ENCODE measurements around the gene THPO. TPM values are rescaled to one million over a fixed set of nuclear protein-coding genes. Genes with fewer than 3 reads are reported as not detected.

Gene THPO
- polyA plus RNA-seq, 1 donor from 2014 or later = 0.59 TPM

GRCh38 chr3:184391266-184391665 lies 13.3 kb upstream of the THPO start:
- TF ChIP-seq CTCF (IDR thresholded peaks at IDR 0.05; ENCODE audit: poor library complexity, severe bottlenecking) (no peak), TAF1 (IDR thresholded peaks at IDR 0.05; ENCODE audit: low read depth) (no peak), MXI1 (conservative IDR thresholded peaks at IDR 0.05; ENCODE audit: poor library complexity, severe bottlenecking) (no peak), POLR2AphosphoS5 (IDR thresholded peaks at IDR 0.05) (no peak), EZH2 (IDR thresholded peaks at IDR 0.05; ENCODE audit: borderline replicate concordance, insufficient read depth, low read length, poor library complexity, severe bottlenecking) (no peak), RAD21 (conservative IDR thresholded peaks at IDR 0.05) (no peak), SMC3 (conservative IDR thresholded peaks at IDR 0.05; ENCODE audit: poor library complexity) (no peak), EP300 (conservative IDR thresholded peaks at IDR 0.05; ENCODE audit: poor library complexity, severe bottlenecking) (no peak)
- TF ChIP-seq, protein P1, sequence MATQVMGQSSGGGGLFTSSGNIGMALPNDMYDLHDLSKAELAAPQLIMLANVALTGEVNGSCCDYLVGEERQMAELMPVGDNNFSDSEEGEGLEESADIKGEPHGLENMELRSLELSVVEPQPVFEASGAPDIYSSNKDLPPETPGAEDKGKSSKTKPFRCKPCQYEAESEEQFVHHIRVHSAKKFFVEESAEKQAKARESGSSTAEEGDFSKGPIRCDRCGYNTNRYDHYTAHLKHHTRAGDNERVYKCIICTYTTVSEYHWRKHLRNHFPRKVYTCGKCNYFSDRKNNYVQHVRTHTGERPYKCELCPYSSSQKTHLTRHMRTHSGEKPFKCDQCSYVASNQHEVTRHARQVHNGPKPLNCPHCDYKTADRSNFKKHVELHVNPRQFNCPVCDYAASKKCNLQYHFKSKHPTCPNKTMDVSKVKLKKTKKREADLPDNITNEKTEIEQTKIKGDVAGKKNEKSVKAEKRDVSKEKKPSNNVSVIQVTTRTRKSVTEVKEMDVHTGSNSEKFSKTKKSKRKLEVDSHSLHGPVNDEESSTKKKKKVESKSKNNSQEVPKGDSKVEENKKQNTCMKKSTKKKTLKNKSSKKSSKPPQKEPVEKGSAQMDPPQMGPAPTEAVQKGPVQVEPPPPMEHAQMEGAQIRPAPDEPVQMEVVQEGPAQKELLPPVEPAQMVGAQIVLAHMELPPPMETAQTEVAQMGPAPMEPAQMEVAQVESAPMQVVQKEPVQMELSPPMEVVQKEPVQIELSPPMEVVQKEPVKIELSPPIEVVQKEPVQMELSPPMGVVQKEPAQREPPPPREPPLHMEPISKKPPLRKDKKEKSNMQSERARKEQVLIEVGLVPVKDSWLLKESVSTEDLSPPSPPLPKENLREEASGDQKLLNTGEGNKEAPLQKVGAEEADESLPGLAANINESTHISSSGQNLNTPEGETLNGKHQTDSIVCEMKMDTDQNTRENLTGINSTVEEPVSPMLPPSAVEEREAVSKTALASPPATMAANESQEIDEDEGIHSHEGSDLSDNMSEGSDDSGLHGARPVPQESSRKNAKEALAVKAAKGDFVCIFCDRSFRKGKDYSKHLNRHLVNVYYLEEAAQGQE (IDR thresholded peaks at IDR 0.05; ENCODE audit: borderline replicate concordance) = no peak
- Histone ChIP-seq H4K20me1 (ENCODE audit: insufficient read depth) (no peaks in the 10 kb centered on the region), H3K36me3 (ENCODE audit: insufficient read depth, low read length) (no peaks in the 10 kb centered on the region), H2AFZ (ENCODE audit: low read depth, low read length) (no peak overlapping the region), H3F3A (ENCODE audit: insufficient read depth, low read length, poor library complexity, severe bottlenecking) (no peaks in the 10 kb centered on the region), H3K79me2 (replicated peaks; ENCODE audit: insufficient read depth, low read length) (no peaks in the 10 kb centered on the region), H3K9me2 (ENCODE audit: insufficient read depth, low read length) (no peaks in the 10 kb centered on the region), H3K27me3 (ENCODE audit: insufficient read depth, low read depth, low read length) (no peaks in the 10 kb centered on the region), H3K4me3 (ENCODE audit: low read length) (no peak overlapping the region), H3K9me3 (ENCODE audit: low read length) (no peaks in the 10 kb centered on the region), H3K27ac (ENCODE audit: low read length) (no peak overlapping the region), H3K9ac (ENCODE audit: low read length) (no peak overlapping the region), H3K4me2 (ENCODE audit: low read length) (no peak overlapping the region)

DNA sequence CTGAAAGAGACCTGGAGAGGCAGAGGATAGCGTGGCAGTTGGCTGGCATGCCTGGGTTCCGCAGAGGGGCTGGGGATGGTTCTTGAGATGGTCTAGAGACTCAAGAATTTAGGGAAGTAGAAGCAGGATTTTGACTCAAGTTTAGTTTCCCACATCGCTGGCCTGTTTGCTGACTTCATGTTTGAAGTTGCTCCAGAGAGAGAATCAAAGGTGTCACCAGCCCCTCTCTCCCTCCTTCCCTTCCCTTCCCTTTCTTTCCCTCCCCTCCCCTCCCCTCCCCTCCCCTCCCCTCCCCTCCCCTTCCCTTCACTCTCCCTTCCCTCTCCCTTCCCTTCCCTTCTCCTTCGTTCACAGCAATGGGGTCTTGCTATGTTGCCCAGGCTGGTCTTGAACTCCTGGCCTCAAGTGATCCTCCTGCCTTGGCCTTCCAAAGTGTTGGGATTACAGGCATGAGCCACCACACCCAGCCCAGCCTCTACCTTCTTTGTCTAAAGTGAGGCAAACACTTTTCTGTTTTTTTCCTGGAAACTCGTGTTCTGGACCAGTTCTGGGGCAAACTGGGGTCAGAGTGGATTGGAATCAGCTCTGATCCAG lies 12.0 kb upstream of the THPO start:
- Histone ChIP-seq H3K9me2 (ENCODE audit: insufficient read depth, low read length) (no peaks in the 10 kb centered on the region), H3K9ac (ENCODE audit: low read length) (no peak overlapping the region), H3K27ac (ENCODE audit: low read length) (no peak overlapping the region), H3K4me2 (ENCODE audit: low read length) (no peak overlapping the region), H3K27me3 (ENCODE audit: insufficient read depth, low read depth, low read length) (no peaks in the 10 kb centered on the region), H3K36me3 (ENCODE audit: insufficient read depth, low read length) (no peaks in the 10 kb centered on the region), H3F3A (ENCODE audit: insufficient read depth, low read length, poor library complexity, severe bottlenecking) (no peaks in the 10 kb centered on the region), H3K9me3 (ENCODE audit: low read length) (no peaks in the 10 kb centered on the region), H3K79me2 (replicated peaks; ENCODE audit: insufficient read depth, low read length) (no peaks in the 10 kb centered on the region), H3K4me3 (ENCODE audit: low read length) (no peak overlapping the region), H4K20me1 (ENCODE audit: insufficient read depth) (no peaks in the 10 kb centered on the region), H2AFZ (ENCODE audit: low read depth, low read length) (no peak overlapping the region)
- no peak for TF ChIP-seq RAD21 (conservative IDR thresholded peaks at IDR 0.05)
- no peak for TF ChIP-seq MXI1 (conservative IDR thresholded peaks at IDR 0.05; ENCODE audit: poor library complexity, severe bottlenecking)
- TF ChIP-seq EZH2 (IDR thresholded peaks at IDR 0.05; ENCODE audit: borderline replicate concordance, insufficient read depth, low read length, poor library complexity, severe bottlenecking) = no peak
- TF ChIP-seq EP300 (conservative IDR thresholded peaks at IDR 0.05; ENCODE audit: poor library complexity, severe bottlenecking) = no peak
- TF ChIP-seq, protein P1 (IDR thresholded peaks at IDR 0.05; ENCODE audit: borderline replicate concordance) = no peak
- no peak for TF ChIP-seq TAF1 (IDR thresholded peaks at IDR 0.05; ENCODE audit: low read depth)
- TF ChIP-seq CTCF (IDR thresholded peaks at IDR 0.05; ENCODE audit: poor library complexity, severe bottlenecking) = no peak
- no peak for TF ChIP-seq SMC3 (conservative IDR thresholded peaks at IDR 0.05; ENCODE audit: poor library complexity)
- no peak for TF ChIP-seq POLR2AphosphoS5 (IDR thresholded peaks at IDR 0.05)
